T47D (cell line): ENCODE results near the gene MUC16.

Experiments
- DNase-seq, 2 experiments: peaks; one replicate each; pipeline versions ENCODE4 v3.0.0 to v3.0.0-alpha.2; 2011 to 2012; ENCODE audit warnings: low read depth in 1 of 2, low spot score in 1 of 2
- JUND ChIP-seq: IDR thresholded peaks from 2 replicates; pipeline ENCODE4 v1.6.1; 2012; ENCODE audit warnings: low read depth
- in situ Hi-C: cut with HindIII; loops from 2 replicates; pipeline ENCODE4 v1.10.0; 2016; ENCODE audit warnings: low sequenced_read_pairs, low pct_unique_long_range_greater_than_20kb

Gene MUC16

DNA sequence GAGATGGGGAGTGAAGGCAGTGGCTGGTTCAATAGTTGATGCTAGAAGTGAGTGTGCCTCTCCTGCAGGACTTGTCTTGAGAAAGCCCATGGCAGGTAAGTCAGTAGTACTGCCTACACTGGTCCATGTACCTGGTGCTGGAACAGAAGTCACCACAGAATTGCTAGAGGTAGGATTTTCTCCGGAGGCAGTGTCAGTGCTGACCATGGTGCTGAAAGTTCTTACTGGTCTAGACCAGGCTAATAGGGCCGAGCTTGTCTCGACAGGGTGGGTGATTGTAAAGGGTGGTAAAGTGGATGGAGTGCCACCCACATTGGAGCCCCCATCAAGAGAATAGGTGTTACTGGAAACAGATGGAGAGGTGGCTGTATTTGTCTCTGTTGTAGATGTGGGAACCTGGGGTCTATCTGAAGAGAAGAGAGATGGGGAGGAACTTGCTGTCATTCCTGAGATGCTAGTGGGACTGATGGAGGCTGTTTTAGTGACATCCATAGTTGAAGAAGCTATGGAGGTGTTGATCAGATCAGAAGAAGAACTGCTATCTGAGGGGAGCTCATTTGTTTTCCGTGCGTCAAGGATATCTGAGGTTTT lies 36.6 kb downstream of the MUC16 start:
- TF ChIP-seq JUND = no peak
- in situ Hi-C loops = no loop called here
- peak; percentile 51 to 91 for DNase-seq

DNA sequence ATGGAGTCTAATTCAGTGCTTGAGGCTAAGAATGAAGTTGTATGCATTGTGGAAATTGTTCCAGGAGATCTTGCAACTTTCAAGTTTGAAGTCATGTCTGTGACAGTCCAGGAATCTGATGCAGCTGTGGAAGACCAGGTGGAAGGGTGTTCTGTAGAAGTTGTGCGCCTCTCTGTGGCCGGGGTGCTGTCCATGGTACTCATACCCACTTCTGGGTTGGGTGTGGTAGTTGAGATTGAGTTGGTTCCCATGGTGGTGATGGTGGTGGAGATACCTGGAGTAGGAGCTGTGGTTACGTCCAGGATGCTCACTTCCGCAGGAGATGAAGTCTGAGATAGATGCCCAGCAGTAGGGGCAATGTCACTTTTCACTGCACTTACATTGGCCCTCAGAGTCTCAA lies 44.3 kb downstream of the MUC16 start:
- peak in 1 of 2 experiments; percentile 61 for DNase-seq
- TF ChIP-seq JUND = no peak
- in situ Hi-C loops = no loop called here
